ENCODE results near the gene SIK3. TPM values are rescaled to one million over a fixed set of nuclear protein-coding genes. Genes with fewer than 3 reads are reported as not detected.
A peak's percentile ranks its signal among the peaks of the same experiment; 100 is the strongest.

The SIK3 gene
- total RNA-seq, 1 donor from 2014 or later = 38.4 TPM

DNA sequence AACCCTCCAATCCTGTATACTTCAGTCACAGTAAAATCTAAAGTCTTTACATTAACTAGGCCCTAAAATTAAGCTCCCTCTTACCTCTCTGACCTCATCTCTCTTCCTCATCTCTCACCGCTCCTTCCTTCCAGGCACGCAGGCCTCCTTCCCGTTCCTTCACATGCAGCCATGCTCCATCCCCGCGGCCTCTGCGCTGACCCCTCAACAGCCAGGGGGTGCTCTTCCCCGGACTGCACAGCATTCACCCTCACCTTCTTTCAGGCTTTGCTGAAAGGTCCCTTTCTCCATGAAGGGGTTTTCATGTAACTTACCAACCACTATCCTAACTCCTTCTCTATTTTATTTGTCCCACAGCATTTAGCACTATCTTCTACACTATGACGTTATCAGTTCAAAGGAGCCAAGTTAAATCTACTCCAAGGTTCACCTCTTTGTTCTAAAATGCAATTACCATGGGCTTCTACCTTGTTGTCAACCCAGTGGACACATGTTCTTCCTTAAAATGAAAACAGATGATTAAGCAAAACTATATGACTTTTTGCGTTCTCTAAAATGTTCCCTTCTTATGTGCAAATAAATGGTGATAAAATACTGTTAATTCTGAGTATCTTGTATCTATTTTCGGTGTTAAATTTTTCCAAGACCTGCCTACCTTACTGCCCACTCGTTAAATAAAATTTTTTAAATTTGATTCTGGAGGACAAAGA, 203.0 kb downstream of the SIK3 start:
- intact Hi-C loops (cut with micrococcal nuclease) = no loop called here
- Mint-ChIP-seq H3K27ac (peak overlapping the region; percentile 25), H3K27me3 (no peaks in the 10 kb centered on the region), H3K4me1 (peaks cover 7% of the 10 kb centered on the region), H3K9me3 (peaks cover 5% of the 10 kb centered on the region), H3K4me3 (no peak overlapping the region), H3K36me3 (ENCODE audit: low read depth) (peaks cover 42% of the 10 kb centered on the region)
- peak; percentile 63 for DNase-seq

- Mint-ChIP-seq H3K9me3 (no peaks in the 10 kb centered on the region), H3K36me3 (ENCODE audit: low read depth) (peaks cover 38% of the 10 kb centered on the region), H3K4me3 (no peak overlapping the region), H3K4me1 (peaks cover 11% of the 10 kb centered on the region), H3K27ac (no peak overlapping the region), H3K27me3 (no peaks in the 10 kb centered on the region)
- DNase-seq = no peak
- intact Hi-C loops (cut with micrococcal nuclease) = no loop called here
Measured at GRCh38 chr11:116893906-116894305, 204.3 kb downstream of the SIK3 start.

GRCh38 chr11:116893437-116893836, 204.8 kb downstream of the SIK3 start:
- H3K27ac Mint-ChIP-seq = no peak overlapping the region
- no peaks in the 10 kb centered on the region for H3K27me3 Mint-ChIP-seq
- H3K4me3 Mint-ChIP-seq = no peak overlapping the region
- peaks cover 38% of the 10 kb centered on the region for H3K36me3 Mint-ChIP-seq (ENCODE audit: low read depth)
- H3K4me1 Mint-ChIP-seq = peaks cover 15% of the 10 kb centered on the region
- H3K9me3 Mint-ChIP-seq = no peaks in the 10 kb centered on the region
- intact Hi-C loops (cut with micrococcal nuclease) = no loop called here
- no peak for DNase-seq

DNA sequence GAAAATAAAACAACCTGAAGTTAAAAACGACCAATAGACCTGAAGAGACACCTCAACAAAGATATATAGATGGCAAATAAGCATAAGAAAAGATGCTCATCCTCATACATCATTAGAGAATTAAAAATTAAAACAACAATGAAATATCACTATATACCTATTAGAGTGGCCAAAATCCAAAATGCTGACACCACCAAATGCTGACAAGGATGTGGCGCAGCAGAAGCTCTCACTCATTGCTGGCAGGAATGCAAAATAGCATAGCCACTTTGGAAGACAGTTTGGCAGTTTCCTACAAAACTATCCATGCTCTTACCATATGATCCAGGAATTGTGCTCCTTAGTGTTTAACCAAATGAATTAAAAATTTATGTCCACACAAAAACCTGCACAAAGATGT, 205.9 kb downstream of the SIK3 start:
- peaks cover 40% of the 10 kb centered on the region for H3K36me3 Mint-ChIP-seq (ENCODE audit: low read depth)
- H3K9me3 Mint-ChIP-seq = no peaks in the 10 kb centered on the region
- H3K4me1 Mint-ChIP-seq = peaks cover 15% of the 10 kb centered on the region
- intact Hi-C loops (cut with micrococcal nuclease) = no loop called here
- DNase-seq = no peak
- no peak overlapping the region for H3K4me3 Mint-ChIP-seq
- no peak overlapping the region for H3K27ac Mint-ChIP-seq
- H3K27me3 Mint-ChIP-seq = no peaks in the 10 kb centered on the region

DNA sequence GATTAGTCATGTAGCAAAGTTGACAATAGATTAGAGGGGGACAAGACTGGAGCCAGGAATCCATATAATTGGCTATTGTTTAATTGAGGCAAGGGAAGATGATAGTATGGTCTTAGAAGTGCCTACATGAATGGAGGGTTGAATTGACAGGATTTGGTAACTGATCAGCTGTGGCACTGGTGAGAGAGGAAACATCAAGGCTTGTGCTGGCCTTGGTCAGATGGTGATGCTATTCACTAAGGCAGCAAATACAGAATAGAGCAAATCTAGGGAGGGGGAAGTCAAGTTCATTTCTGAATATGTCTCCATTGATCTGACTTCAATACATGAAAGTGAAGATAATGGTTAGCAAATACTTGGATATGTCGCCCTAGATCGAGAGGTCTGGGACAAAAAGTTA, 206.5 kb downstream of the SIK3 start:
- Mint-ChIP-seq H3K4me1 (peaks cover 15% of the 10 kb centered on the region), H3K36me3 (ENCODE audit: low read depth) (peaks cover 38% of the 10 kb centered on the region), H3K4me3 (no peak overlapping the region), H3K27me3 (no peaks in the 10 kb centered on the region), H3K27ac (no peak overlapping the region), H3K9me3 (no peaks in the 10 kb centered on the region)
- no peak for DNase-seq
- intact Hi-C loops (cut with micrococcal nuclease) = no loop called here

DNA sequence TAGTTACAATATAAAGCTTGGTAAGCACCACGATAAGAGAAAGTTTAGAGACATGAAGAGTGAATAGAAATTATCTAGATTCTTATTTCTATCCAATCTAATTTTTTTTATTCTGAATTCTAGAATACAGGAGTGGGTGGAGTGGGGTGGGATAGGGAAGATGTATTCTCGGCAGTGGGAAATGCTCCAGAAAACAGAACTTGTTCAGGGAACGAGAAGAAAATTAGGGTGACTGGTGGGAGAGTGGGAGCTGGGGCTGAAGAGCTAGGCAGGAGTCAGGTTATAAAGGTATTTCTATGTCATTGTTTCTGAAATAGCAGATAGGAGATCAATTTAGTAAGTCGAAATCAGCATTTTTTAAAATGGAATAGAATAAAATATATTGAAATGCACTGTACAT, 207.6 kb downstream of the SIK3 start:
- H3K4me3 Mint-ChIP-seq = no peak overlapping the region
- H3K27me3 Mint-ChIP-seq = no peaks in the 10 kb centered on the region
- peak overlapping the region; percentile 62 for H3K27ac Mint-ChIP-seq
- DNase-seq = no peak
- no peaks in the 10 kb centered on the region for H3K9me3 Mint-ChIP-seq
- peaks cover 31% of the 10 kb centered on the region for H3K36me3 Mint-ChIP-seq (ENCODE audit: low read depth)
- peaks cover 15% of the 10 kb centered on the region for H3K4me1 Mint-ChIP-seq
- intact Hi-C loops (cut with micrococcal nuclease) = no loop called here

DNA sequence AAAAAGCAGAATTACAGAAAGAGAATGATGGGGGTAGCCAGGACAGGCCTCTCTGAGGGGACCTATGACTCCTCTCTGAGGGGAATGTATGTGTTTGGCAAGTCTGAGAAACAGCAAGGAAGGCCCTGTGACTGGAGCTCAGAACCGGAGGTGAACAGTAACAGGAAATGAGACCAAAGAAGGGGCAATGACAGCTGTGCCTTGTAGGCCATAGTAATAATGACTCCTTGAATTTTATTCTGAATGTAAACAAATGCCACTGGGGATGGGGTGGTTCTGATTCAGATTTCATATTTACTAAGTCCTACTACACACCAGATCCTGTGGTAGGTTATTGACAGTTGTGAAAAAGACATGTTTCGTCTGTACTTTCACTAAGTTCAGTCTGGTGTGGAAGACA, 208.0 kb downstream of the SIK3 start:
- H3K4me3 Mint-ChIP-seq = no peak overlapping the region
- H3K4me1 Mint-ChIP-seq = peaks cover 15% of the 10 kb centered on the region
- H3K36me3 Mint-ChIP-seq (ENCODE audit: low read depth) = peaks cover 30% of the 10 kb centered on the region
- DNase-seq = peak; percentile 72
- intact Hi-C loops (cut with micrococcal nuclease) = no loop called here
- H3K9me3 Mint-ChIP-seq = no peaks in the 10 kb centered on the region
- no peaks in the 10 kb centered on the region for H3K27me3 Mint-ChIP-seq
- peak overlapping the region; percentile 62 for H3K27ac Mint-ChIP-seq

DNA sequence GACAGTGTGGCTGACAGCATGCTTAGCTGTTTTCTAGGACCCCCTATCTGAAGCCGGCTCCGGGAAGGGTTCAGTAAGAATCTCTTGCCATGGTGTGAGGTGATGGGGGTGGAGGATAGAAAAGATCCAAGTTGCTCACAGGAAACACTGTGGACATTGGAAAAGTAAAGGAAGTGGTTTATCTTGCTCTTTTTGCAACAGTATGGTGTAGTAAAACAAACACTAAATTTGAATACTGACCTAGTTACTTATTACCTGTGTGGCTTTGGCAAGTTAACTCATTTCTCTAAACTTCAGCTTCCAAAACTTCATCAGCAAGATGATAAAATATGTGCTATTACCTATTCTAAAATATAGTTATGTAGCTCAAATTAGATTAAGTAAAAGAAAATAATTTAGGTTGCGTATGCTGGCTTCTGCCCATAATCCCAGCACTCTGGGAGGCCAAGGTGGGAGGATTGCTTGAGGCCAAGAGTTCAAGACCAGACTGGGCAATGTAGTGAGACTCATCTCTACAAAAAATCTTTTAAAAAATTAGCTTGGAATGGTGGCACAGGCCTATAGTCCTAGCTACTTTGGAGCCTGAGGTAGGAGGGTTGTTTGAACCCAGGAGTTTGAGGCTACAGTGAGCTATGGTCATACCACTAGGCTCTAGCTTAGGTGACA, 209.2 kb downstream of the SIK3 start:
- no peaks in the 10 kb centered on the region for H3K9me3 Mint-ChIP-seq
- intact Hi-C loops (cut with micrococcal nuclease) = no loop called here
- H3K27ac Mint-ChIP-seq = no peak overlapping the region
- H3K4me1 Mint-ChIP-seq = peaks cover 12% of the 10 kb centered on the region
- no peaks in the 10 kb centered on the region for H3K27me3 Mint-ChIP-seq
- peaks cover 25% of the 10 kb centered on the region for H3K36me3 Mint-ChIP-seq (ENCODE audit: low read depth)
- no peak overlapping the region for H3K4me3 Mint-ChIP-seq
- DNase-seq = no peak

GRCh38 chr11:116888024-116888423, 210.2 kb downstream of the SIK3 start:
- Mint-ChIP-seq H3K27ac (no peak overlapping the region), H3K4me3 (no peak overlapping the region), H3K27me3 (no peaks in the 10 kb centered on the region), H3K9me3 (no peaks in the 10 kb centered on the region), H3K4me1 (peaks cover 14% of the 10 kb centered on the region), H3K36me3 (ENCODE audit: low read depth) (peaks cover 18% of the 10 kb centered on the region)
- intact Hi-C loops (cut with micrococcal nuclease) = no loop called here
- no peak for DNase-seq

DNA sequence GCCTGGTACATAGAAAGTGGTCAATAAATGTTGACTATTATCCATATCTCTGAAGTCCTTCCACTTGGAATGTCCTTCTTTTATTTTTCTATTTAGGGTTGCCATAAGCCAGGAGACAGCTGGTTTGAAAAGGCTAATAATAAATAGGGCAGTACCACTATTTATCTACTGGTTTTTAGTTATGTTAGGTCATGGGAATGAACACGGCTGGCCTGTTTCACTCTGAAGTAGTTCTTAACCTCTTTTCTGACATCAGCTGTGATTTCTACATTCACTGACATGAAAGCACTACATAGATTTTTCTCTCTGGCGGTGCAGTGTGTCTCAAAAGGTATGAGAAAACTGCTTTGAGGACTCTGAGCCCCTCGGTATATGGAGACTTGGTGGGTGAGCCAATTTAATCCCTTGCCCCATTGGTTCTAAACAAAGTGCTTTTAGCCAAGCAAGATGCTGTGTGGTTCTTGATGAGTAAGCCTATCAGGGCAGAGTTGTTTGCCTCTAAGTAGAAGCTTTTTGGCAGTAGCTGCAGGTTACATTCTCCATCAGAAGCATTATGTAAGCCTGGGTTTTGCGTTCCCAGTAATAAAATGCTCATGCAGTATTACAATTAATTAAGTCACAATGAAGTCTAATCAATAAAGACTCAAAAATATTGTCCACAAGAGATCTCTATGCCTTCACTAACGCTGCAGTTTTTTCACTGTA, 212.1 kb downstream of the SIK3 start:
- Mint-ChIP-seq H3K4me1 (peaks cover 20% of the 10 kb centered on the region), H3K27me3 (no peaks in the 10 kb centered on the region), H3K4me3 (no peak overlapping the region), H3K9me3 (no peaks in the 10 kb centered on the region), H3K36me3 (ENCODE audit: low read depth) (peaks cover 17% of the 10 kb centered on the region), H3K27ac (no peak overlapping the region)
- no peak for DNase-seq
- intact Hi-C loops (cut with micrococcal nuclease) = no loop called here

GRCh38 chr11:116882386-116882785, 215.8 kb downstream of the SIK3 start:
- intact Hi-C loops (cut with micrococcal nuclease) = loop anchor here (2.0 to 5.0 kb wide), 3 partner anchors 30 to 145 kb away; no protein-coding TSS in a partner anchor
- Mint-ChIP-seq H3K9me3 (no peaks in the 10 kb centered on the region), H3K36me3 (ENCODE audit: low read depth) (peaks cover 11% of the 10 kb centered on the region), H3K4me1 (peaks cover 15% of the 10 kb centered on the region), H3K27me3 (no peaks in the 10 kb centered on the region), H3K27ac (peak overlapping the region; percentile 5), H3K4me3 (no peak overlapping the region)
- no peak for DNase-seq

DNA sequence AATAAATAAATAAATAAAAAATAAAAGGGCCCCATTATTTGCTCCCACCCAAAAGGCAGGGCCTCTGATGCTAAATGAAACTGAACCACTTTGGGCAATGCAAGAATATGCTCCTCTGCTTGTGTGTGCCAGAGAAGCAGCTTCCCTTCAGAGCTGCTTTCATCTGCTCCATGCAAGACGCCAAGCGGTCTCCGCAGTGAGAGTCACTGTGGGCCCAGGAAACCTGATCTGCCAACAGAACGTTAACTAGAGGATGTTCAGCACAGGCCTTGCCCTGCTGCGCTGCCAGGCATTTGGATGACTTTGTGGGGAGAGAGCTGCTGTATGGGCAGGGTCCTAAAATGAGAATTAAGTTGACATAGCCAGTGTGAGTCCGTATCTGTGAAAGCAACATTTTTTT, 217.1 kb downstream of the SIK3 start:
- Mint-ChIP-seq H3K27me3 (no peaks in the 10 kb centered on the region), H3K4me1 (peaks cover 15% of the 10 kb centered on the region), H3K9me3 (no peaks in the 10 kb centered on the region), H3K4me3 (no peak overlapping the region), H3K27ac (no peak overlapping the region), H3K36me3 (ENCODE audit: low read depth) (peaks cover 11% of the 10 kb centered on the region)
- intact Hi-C loops (cut with micrococcal nuclease) = loop anchor here (5.0 kb wide), 2 partner anchors 106 to 146 kb away; no protein-coding TSS in a partner anchor
- DNase-seq = no peak

- Mint-ChIP-seq H3K9me3 (no peaks in the 10 kb centered on the region), H3K27me3 (no peaks in the 10 kb centered on the region), H3K4me3 (no peak overlapping the region), H3K27ac (no peak overlapping the region), H3K36me3 (ENCODE audit: low read depth) (peaks cover 15% of the 10 kb centered on the region), H3K4me1 (peaks cover 15% of the 10 kb centered on the region)
- DNase-seq = peak; percentile 80
- intact Hi-C loops (cut with micrococcal nuclease) = loop anchor here (1.0 to 5.0 kb wide), 3 partner anchors 107 to 226 kb away; no protein-coding TSS in a partner anchor
Measured at GRCh38 chr11:116879800-116880625, 218.2 kb downstream of the SIK3 start.

Measured in activated CD4-positive, alpha-beta T cell treated with anti-CD3 and anti-CD28 coated beads, Interleukin-2, amount 10 ng/mL, durations not matched to agents 24 days and 14 days (primary cell).